GM12873 (cell line): ENCODE data around the gene SMC3.

Experiments used
- CTCF ChIP-seq: IDR thresholded peaks from 2 replicates; pipeline ENCODE4 v1.5.1; 2012; ENCODE audit warnings: low read depth, mild to moderate bottlenecking, moderate library complexity, low read length, control low read depth; ENCODE audit not compliant: insufficient read depth; ENCODE audit errors: missing control alignments

The SMC3 gene

GRCh38 chr10:110548002-110548401, 19.5 kb upstream of the SMC3 start:
- no peak for TF ChIP-seq CTCF

- TF ChIP-seq CTCF, result no peak
These were observed 18.3 kb upstream of the SMC3 start for GRCh38 chr10:110549211-110549610.

- TF ChIP-seq CTCF, result no peak
These were observed 13.6 kb upstream of the SMC3 start for GRCh38 chr10:110553905-110554304.

- no peak for TF ChIP-seq CTCF
These were observed 11.2 kb upstream of the SMC3 start for GRCh38 chr10:110556296-110556695.

- TF ChIP-seq CTCF, result peak; percentile 79
These were observed 10.4 kb upstream of the SMC3 start for GRCh38 chr10:110556969-110557601.

- no peak for TF ChIP-seq CTCF
These were observed 9.5 kb upstream of the SMC3 start for GRCh38 chr10:110558041-110558440.

- no peak for TF ChIP-seq CTCF
These were observed 7.5 kb upstream of the SMC3 start for GRCh38 chr10:110560012-110560411.
